ENCODE results near the gene RBP3.

GRCh38 chr10:47404446-47404845, 56.3 kb downstream of the RBP3 start:
- no peak for TF ChIP-seq CTCF (conservative IDR thresholded peaks at IDR 0.05 in 1 of 2, IDR thresholded peaks at IDR 0.05 in 1 of 2; ENCODE audit: low read depth in 1 of 2, low read length in 2 of 2)
- TF ChIP-seq EZH2 (IDR thresholded peaks at IDR 0.05; ENCODE audit: low read length, missing control alignments) = no peak

All from fibroblast of lung (primary cell).